HG02884 (cell line): ENCODE measurements around the gene CMTM8.

Experiments
- ATAC-seq: cut with Tn5 transposase; IDR thresholded peaks from one replicate; pipeline ENCODE4 v1.9.1; 2021; ENCODE audit warnings: mild to moderate bottlenecking, moderate library complexity; ENCODE audit not compliant: unreplicated experiment

Gene CMTM8

DNA sequence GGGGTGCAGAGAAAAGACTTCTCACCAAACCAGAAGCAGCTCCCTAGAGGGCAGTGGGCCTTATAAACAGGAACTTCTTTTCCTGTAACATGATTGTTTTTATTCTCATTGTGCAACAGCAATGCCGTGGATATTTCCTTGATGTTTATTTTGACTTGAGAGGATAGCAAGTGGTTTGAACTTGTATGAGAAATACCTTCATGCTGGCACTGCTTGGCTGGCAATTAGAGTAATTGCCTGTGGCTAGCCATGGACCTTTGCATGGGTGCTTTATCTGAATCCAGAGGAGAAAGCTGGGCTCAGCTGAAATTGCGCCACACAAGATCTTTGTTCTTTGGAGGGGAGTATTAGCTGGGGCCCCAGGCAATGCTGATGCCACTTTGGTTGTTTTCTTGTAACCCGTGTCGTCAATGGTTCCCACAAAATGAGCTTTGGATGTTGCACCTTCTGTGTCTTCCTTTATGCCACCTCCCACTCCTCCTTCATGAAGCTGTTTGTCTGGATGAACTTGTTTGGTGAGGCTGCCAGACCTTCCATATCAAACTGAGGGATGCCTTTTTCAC, 37.9 kb downstream of the CMTM8 start:
- no peak for ATAC-seq

DNA sequence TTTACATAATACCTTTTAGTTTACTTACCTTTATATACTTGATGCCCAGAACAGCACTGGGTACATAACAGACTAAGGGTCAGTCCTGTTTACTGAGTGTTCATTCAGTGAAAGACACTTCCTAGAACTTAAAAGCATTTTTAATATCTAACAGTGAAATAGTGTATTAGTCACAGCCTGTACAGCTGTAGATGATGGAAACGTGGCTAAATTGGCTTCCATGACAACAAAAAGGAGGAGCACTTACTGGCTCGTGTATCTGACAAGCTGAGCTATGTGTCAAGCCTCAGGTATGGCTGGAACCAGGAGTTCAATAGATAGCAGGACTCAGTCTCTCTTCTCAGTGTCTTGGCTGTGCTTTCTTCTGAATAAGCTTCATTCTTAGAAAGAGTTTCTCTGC, 40.2 kb downstream of the CMTM8 start:
- ATAC-seq, result no peak

DNA sequence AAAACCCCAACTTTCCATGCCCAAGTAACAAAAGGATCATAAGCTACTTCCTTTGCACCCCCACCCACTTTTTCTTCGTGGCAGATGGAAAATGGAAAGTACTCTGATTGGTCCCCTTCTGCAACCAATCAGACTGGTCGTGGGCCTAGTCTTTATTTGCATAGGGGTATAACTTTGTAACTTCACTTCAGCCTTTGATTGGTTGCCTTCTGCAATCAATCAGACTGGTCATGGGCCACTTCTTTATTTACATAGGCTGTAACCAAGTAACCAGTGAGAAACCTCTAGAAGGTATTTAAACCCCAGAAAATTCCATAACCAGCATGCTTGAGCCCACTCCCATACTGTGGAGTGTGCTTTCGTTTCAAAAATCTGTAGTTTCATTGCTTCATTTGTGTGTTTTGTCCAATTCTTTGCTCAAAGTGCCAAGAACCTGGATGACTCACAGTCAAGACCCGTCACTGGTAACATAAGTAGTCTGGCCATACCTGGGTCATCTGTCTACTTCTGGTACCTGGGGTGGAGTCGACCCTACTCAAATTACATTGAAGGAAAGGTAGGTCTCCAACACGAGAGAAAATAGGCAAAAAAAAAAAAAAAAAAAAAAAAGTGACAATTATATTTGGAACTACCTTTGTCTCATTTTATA, 41.9 kb downstream of the CMTM8 start:
- ATAC-seq, result no peak

DNA sequence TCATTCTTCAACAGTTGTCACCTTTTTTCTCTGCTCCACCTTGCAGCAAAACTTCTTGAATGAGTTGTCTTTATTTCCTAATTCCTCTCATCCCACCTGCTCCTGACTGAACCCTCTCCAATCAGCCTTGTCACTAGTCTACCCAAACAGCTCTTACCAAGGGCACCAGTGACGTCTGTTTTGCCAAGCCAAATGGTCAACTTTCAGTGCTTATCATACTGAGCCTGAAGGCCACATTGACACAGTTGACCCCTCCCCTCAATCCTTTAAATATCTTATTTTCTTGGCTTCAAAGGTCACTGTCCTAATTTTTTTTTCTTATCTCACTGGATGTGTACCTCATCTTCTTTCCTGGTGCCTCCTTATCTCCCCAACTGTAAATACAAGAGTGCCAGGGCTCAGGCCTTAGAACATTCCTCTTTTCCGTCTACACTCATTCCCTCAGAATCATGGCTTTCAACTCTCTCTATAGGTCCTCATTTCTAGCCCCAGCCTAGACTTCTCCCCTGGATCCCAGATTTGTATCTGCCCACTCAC, 43.2 kb downstream of the CMTM8 start:
- no peak for ATAC-seq

DNA sequence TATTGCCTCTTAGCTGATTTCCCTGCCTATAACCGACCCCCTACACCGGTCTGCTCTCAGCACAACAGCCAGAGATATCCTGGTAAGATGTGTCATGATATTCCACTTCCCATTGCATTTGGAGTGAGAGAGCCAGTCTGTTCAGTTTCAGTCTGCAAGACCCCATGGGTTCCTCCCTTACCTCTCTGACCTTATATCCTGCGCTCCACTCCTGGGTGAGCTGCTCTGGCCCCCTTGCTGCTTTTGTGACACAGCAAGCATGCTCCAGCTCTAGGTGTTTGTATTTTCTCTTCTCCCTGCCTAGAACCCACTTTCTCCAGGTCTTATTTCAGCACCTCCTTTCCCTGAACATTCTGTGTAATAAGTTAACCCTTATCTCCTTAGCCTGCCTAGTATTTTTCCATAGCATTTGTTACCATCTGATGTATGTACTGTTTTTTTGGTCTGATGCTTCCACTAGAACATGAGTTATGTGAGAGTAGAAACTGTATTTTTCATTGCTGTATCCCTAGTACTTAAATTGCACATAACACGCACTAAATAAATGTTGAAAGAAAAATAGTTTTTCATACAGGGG, 44.2 kb downstream of the CMTM8 start:
- no peak for ATAC-seq

DNA sequence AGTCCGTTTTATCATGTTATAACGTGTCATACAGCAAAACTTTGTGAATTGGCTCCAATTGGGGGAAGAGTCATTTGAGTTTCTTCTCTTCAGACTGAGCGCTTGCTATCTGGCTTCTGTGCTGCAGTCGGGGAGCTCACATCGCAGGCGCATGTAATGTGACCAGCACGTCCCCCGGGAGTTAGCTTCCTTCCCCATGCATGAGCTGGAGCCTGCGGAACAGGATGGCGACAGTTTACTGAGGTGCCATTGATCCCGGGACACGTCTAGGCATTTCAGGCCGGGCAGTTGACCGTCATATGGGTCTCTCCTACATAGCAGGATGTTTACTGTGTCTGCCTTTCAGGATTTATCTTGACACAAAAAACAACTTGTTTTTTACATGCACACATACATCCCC, 44.8 kb downstream of the CMTM8 start:
- ATAC-seq, result no peak

DNA sequence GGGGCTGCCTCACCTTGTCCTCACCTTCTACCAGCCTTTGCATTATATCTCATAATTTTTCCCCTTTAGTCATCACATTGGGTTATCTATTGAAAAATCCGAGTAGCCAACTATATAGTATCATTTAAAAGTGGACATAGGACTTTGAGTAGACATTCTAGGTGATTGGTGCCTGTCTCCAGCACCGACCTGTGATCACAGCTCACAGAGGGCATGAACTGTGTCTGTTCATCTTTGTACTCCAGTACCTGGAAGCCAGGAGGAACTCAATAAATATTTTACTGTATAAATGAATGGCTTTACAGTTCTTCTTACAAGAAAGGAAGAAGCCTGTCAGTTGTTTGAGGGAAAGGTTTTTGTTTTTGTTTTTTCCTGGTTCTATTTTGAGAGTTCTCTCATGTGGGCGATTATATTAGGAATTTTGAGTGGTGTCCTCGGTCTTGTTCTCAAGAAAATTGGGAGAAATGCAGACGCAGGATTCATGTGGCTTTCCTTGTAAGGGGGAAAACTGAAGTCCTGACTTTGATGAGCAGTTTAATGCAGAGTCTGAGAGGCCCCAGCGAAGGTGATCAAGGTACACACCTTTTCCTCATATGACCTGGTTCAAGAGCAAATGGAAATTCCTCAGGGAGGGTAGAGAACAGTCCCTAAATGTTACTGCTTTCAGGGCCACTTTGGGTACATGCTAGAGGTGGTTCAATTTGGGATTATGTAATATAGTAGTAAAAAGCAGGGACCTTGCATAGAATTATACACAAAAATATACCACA, 46.1 kb downstream of the CMTM8 start:
- no peak for ATAC-seq

DNA sequence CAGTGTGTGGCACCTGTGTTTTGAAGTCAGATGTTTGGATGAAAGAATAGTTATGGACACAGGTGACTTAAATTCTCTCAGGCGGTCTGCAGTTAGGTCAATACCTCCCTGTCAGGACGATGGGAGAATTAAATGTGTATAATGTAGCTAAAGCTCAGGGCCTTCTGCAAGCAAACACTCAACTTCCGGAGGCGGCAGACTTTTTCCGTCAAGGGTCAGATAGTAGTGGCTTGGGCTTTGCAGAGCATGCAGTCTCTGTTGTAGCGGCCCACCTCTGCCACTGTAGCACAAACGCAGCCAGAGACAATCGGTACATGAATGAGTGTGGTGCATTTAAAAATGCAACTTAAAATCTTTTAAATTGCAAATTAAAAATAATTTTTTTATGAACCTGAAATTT, 47.4 kb downstream of the CMTM8 start:
- ATAC-seq, result no peak

DNA sequence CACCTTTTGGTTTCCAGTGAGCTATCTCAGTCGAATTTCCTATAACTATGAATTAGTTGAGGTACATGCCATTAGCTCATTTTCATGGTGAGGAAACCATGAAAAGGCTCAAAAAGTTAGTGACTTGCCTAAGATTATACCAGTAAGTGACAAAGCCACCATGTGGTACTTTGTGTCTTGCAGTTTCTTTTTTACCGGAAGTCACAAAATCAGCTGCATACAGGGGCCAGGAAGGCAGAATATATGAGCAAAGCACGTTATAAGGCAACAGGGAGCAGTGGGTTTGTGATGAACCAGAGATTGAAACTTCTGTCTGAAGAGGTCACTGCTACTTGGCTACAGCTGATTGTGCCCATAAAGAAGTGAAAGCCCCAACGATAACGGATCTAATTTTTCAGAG, 50.3 kb downstream of the CMTM8 start:
- no peak for ATAC-seq

DNA sequence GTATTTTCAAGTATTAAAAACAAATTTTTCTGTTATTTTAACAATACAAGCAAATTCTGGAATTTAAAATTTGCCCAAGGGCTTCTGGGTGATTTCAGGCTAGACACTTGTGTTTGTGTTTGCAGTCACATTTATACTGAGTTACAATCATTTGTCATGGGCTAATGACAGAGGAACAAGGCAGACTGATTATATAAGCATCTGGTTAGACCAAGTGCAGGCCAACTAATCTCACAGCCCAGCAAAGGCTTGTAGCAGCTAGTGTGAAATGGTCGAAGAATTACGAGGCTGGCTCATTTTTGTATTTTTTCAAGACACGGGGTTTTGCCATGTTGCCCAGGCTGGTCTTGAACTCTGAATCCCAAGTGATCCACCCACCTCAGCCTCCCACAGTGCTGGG, 52.1 kb downstream of the CMTM8 start:
- ATAC-seq, result no peak

DNA sequence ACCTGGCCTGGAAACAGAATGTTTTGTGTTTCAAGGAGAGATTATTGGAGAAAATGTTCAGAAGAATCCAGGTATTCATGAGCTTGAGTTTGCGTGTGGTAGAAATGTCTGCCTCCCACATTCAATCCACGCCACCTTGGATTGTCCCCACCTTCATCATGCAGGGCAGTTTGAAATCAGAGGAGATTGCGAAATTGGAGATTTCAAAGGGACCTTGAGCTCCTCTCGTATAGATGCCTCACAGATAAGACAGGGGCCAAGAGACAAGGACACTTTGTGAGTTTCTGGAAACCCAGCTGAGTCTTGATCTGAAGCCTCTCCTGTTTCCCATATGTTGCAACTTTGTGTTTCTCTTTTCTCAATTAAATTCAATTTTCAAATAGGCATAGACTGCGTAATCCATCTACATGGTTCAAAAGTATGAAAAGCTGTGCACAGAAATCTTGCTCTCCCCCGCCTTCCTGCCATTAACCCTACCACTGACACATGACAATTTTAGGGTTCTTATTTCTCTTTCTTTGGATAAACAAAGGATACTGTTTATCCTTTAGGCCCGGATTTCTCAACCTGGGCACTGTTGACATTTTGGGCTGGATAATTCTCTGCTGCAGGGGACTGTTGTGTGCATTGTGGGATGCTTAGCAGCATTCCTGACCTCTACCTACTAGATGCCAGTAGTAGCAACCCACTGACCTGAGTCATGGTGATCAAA, 53.8 kb downstream of the CMTM8 start:
- no peak for ATAC-seq

DNA sequence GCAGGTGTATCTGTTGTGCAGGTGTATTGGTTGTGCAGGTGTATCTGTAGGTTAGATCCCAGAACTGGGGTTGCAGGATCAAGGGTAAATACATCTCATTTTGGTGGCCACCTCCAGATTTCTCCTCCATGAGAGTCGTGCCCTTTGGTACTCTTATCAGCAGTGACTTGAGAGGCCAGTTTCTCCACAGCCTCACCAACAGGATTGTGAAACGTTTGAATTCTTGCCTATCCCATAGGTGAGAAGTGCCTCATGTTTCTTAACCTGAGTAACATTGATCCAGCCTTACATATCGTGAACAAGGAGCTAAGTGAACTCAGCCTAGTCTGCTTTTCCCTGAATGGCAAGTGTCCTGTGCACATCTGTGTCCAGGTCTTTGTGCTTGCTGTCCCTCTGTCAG, 55.4 kb downstream of the CMTM8 start:
- ATAC-seq, result no peak

DNA sequence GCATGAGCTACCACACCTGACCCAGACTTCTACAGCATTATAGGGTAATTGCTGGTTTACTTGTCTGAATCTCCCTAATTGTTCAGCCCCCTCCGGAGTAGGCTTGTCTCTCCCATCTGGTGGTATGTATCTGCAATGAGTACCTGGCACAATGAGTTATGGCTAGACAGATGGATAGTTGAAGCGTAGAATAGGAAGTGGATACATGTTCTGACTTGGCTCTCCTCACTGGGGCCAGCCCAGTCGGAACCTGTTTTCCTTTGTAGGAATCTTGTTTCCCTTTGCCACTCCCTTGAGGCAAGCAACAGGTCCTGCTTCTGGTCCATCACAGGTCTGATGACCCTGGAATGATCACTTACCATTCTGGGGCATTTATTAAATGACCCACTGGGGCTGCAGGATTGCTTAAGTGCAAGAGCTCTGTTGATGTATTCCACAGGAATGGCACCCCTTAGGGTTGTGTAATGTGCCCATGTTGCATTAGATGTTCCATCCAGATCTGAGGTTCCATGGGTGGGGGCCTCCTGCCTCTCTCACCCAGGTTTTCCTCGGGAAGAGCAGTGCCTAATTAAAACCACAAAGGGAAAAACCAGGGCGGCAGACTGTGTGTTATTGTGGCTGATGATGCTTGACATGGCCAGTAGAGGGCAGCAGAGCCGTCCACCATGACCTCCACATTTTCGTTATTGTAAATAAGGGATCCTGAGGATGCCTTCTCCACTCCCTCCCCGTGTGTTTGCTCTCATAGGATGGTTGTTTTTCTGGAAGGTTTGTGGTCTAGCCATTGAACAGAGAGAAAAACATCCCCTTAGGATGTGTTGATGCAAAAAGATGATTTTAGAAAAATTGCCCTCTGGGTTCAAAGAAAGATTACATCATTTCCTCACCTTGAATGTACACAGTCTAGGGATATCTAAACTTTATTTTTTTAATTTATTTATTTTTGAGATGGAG, 58.0 kb downstream of the CMTM8 start:
- peak; percentile 65 for ATAC-seq

DNA sequence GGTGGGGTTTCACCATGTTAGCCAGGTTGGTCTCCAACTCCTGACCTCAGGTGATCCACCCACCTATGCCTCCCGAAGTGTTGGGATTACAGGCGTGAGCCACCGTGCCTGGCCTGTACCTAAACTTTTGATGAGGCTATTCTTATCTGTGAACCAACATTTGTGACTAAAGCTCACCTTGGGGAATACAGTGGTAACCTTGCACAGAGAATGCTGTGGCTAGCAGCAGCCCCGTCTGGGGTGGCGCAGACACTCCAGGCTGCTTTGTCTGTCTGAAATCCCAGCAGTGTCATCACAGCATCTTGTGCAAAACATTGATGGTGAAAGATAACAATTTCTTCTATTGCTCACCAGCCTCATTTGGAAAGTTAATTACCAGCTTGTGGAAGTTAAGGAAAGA, 58.9 kb downstream of the CMTM8 start:
- no peak for ATAC-seq

DNA sequence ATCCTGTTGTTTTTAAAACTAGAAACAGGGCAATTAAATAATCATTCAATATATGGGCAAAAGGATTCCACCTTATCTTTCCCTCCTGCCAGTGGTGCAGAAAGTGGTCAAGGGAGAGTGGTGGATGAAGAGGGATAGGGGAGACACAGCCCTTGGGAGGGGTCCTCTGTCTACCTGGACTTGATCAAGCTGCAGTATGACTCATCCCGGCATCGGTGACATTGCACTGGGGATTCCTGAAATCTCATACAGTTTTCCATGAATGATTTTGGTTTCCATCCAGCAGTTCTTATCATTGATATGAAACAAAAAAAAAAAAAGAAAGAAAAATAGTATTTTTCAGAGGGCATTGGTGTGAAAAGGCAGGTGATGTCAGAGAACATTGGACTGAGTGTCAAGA, 62.9 kb downstream of the CMTM8 start:
- no peak for ATAC-seq

DNA sequence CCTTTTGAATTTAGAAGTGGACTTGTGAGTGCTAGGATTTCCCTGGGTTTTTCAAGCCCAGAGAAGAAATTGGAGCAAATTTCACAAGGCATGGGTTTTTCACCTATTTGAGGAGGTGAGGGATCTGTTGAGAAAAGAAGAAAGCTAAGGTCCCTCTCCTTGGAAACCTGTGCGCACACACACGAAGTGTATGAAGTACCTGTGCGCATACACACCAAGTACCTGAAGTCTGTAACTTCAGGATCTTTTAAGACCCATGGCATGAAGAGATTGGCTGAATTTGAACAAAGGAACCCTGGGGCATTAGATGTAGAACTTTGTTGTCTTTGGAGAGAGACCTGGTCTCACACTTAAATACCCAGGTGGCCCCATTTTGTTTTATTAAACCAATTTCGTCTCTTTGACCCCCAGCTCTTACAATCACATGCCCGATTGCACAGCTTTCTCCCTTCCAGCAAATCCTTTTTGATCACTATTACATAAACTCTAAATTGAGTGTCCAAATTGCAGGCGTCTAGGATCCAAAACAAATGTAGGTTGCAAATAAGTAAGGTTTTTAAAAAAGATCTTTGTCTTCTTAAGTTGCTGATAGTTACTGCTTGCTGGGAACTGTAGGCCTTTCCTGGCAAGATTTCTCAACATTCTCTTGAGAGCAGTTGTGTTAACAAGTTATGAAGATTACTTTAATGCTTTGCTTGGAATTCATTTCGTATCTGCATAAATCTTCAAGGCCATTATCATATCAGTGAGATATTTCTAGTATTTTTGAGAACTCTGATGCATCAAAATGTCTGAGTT, 64.3 kb downstream of the CMTM8 start:
- ATAC-seq, result no peak

DNA sequence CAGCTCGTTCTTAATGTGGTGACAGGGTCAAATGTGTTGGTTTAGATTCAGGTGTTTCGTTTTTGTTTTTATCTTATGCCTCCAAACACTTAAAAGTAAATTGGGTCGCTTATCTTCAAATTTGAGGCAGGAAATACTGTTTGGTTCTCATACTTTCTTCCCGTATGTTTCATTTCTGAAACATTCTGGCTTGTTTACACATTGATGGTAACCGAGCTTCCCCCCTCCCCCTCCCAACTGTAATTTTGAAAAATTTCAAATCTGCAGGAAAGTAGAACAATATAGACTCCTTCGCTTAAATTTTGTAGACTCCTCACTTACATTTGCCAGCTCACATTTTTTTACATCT, 64.9 kb downstream of the CMTM8 start:
- ATAC-seq, result no peak

DNA sequence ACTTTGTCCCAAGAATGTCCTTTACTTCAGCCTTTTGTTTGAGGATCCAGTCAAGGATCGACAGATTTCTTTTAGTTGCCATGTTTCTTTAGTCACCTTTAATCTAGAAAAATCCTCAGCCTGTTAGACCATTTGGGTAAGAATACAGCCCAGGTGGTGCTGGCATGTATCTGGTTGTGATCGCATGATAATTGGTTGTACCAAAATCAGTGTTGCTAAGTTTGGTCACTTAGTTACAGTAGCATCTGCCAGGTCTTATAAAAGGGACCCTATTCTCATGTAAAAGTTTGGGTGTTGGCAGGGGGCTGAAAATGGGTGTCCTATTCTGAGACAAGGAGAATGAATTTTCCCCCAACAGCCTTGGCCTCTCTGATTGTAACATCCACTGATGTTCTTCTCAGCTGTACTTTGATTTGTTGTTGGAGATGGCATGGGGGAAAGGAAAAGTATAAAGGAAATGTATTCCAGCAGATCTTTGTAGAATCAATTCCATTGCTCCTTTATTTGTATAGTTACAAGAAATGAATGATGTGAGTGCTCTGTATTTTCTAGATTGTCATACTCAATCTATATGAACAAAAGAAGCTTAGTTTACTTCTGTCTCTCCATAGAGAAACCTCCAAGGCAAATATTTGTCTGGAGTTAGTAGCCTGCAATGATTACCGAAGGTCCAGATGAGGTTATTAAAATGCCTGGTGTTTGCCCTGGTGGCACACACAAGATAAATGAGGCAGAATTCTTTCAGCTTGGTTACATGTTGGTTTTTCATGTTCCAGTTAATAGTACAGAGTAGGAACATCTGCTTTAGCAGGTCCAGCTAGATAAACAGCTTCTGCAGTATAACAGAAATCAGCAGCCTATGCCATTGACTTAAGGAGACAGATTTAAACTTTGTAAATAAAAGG, 65.7 kb downstream of the CMTM8 start:
- no peak for ATAC-seq
